H1 (cell line): Measurements from ENCODE around the gene HPS3. TPM values are rescaled to one million over a fixed set of nuclear protein-coding genes. Genes with fewer than 3 reads are reported as not detected.

Source experiments
- CTCF ChIA-PET: fragments of 300-600 bp; sonication (Branson Sonifier 250); formaldehyde crosslinking; loops from one replicate; lab custom pipeline; 2021; ENCODE audit not compliant: partially characterized antibody; lab: Charles Lee
- POLR2A ChIA-PET: fragments of 300-600 bp; sonication (Branson Sonifier 250); formaldehyde crosslinking; loops from one replicate; lab custom pipeline; 2021; ENCODE audit warnings: inconsistent platforms; ENCODE audit not compliant: partially characterized antibody; lab: Charles Lee
- DNase-seq, 2 experiments: peaks; one replicate each; pipeline versions ENCODE4 v3.0.0 to v3.0.0-alpha.2; 2010 to 2022; ENCODE audit warnings: low spot score in 2 of 2, low read depth in 1 of 2, mixed read lengths in 1 of 2
- FAIRE-seq: peaks from 2 replicates; lab custom pipeline; 2011; peaks lifted over from hg19 to GRCh38; lab: Jason Lieb, UNC
- H2AFZ ChIP-seq: 2 replicates; pipeline ENCODE4 v1.8.1; 2012; ENCODE audit warnings: low read length, inconsistent platforms
- H2AK5ac ChIP-seq: 2 replicates; pipeline ENCODE4 v1.6.1; 2013; ENCODE audit warnings: low read depth, low read length
- H2BK120ac ChIP-seq: replicated peaks from 2 replicates; pipeline ENCODE3; 2013; ENCODE audit warnings: low read depth, low read length, inconsistent platforms
- H2BK12ac ChIP-seq: 2 replicates; pipeline ENCODE4 v1.6.1; 2013; ENCODE audit warnings: low read depth, low read length
- H2BK15ac ChIP-seq: 2 replicates; pipeline ENCODE4 v1.6.1; 2013; ENCODE audit warnings: low read length
- H2BK20ac ChIP-seq: 2 replicates; pipeline ENCODE4 v1.6.1; 2013; ENCODE audit warnings: low read length
- H2BK5ac ChIP-seq: 2 replicates; pipeline ENCODE4 v1.6.1; 2013; ENCODE audit warnings: low read depth, low read length
- H3K14ac ChIP-seq: 2 replicates; pipeline ENCODE4 v1.6.1; 2013; ENCODE audit warnings: inconsistent platforms; ENCODE audit not compliant: insufficient read length
- H3K18ac ChIP-seq: 2 replicates; pipeline ENCODE4 v1.6.1; 2013; ENCODE audit warnings: low read length; ENCODE audit errors: extremely low read depth
- H3K23ac ChIP-seq: 2 replicates; pipeline ENCODE4 v1.6.1; 2013; ENCODE audit warnings: inconsistent platforms; ENCODE audit not compliant: insufficient read length
- H3K23me2 ChIP-seq: 2 replicates; pipeline ENCODE4 v1.6.1; 2013; ENCODE audit warnings: low read depth, low read length
- H3K27ac ChIP-seq: 2 replicates; pipeline ENCODE4 v1.6.1; 2011; ENCODE audit warnings: low read depth, low read length, inconsistent platforms
- H3K27me3 ChIP-seq, 4 experiments: replicated peaks in 1 of 4; 1 replicate in 1 of 4; 2 replicates in 3 of 4; pipeline versions ENCODE4 v1.6.1 to v1.8.1; 2011 to 2013; ENCODE audit warnings: low read length in 3 of 4, mild to moderate bottlenecking in 3 of 4, inconsistent platforms in 2 of 4, mixed read lengths in 2 of 4, moderate library complexity in 1 of 4; ENCODE audit not compliant: control insufficient read depth in 3 of 4, insufficient read depth in 3 of 4; ENCODE audit errors: extremely low read depth in 1 of 4
- H3K36me3 ChIP-seq, 4 experiments: 2 replicates each; pipeline versions ENCODE4 v1.6.1 to v1.8.1; 2011 to 2013; ENCODE audit warnings: mild to moderate bottlenecking in 4 of 4, low read length in 3 of 4, moderate library complexity in 2 of 4, control low read depth in 1 of 4, inconsistent platforms in 1 of 4; ENCODE audit not compliant: insufficient read depth in 4 of 4, control insufficient read depth in 2 of 4
- H3K4ac ChIP-seq: replicated peaks from 2 replicates; pipeline ENCODE3; 2013; ENCODE audit warnings: low read length, low read depth, mixed read lengths, inconsistent platforms; ENCODE audit not compliant: insufficient read length
- H3K4me1 ChIP-seq, 4 experiments: replicated peaks in 1 of 4; 1 replicate in 1 of 4; 2 replicates in 3 of 4; pipeline versions ENCODE4 v1.6.1 to v1.8.1; 2011 to 2013; ENCODE audit warnings: low read length in 3 of 4, inconsistent platforms in 2 of 4, mixed read lengths in 1 of 4; ENCODE audit not compliant: insufficient read depth in 4 of 4, control insufficient read depth in 3 of 4
- H3K4me2 ChIP-seq, 2 experiments: 2 replicates each; pipeline versions ENCODE4 v1.6.1 to v1.8.1; 2011 to 2013; ENCODE audit warnings: low read depth in 2 of 2, low read length in 2 of 2, control low read depth in 1 of 2, inconsistent platforms in 1 of 2, mild to moderate bottlenecking in 1 of 2; ENCODE audit not compliant: insufficient read depth in 1 of 2
- H3K4me3 ChIP-seq, 4 experiments: fragments of 200-600, 300-600 bp in 1 of 4; sonication (generic), shearing (Covaris generic), sonication (Bioruptor Twin) in 1 of 4; 2 replicates each; pipeline versions ENCODE4 v1.5.1 to v1.8.1; 2011 to 2016; ENCODE audit warnings: low read length in 4 of 4, low read depth in 3 of 4, control low read depth in 2 of 4, inconsistent platforms in 2 of 4, mild to moderate bottlenecking in 2 of 4, mixed read lengths in 1 of 4, moderate library complexity in 1 of 4; ENCODE audit not compliant: insufficient read depth in 2 of 4; ENCODE audit errors: extremely low read depth in 1 of 4
- H3K56ac ChIP-seq: replicated peaks from 2 replicates; pipeline ENCODE3; 2013; ENCODE audit warnings: low read depth, mild to moderate bottlenecking, mixed read lengths, low read length, inconsistent platforms; ENCODE audit not compliant: insufficient read length
- H3K79me1 ChIP-seq: 2 replicates; pipeline ENCODE4 v1.6.1; 2013; ENCODE audit warnings: low read depth, low read length, control low read depth
- H3K79me2 ChIP-seq, 2 experiments: 2 replicates each; pipeline versions ENCODE4 v1.6.1 to v1.8.1; 2012 to 2013; ENCODE audit warnings: low read length in 2 of 2, mild to moderate bottlenecking in 2 of 2, inconsistent platforms in 1 of 2; ENCODE audit not compliant: insufficient read depth in 2 of 2, control insufficient read depth in 1 of 2
- H3K9ac ChIP-seq, 4 experiments: replicated peaks in 1 of 4; 1 replicate in 1 of 4; 2 replicates in 3 of 4; pipeline versions ENCODE4 v1.6.1 to v1.8.1; 2011 to 2013; ENCODE audit warnings: low read depth in 3 of 4, low read length in 3 of 4, control low read depth in 2 of 4, mild to moderate bottlenecking in 2 of 4, moderate library complexity in 2 of 4, inconsistent platforms in 1 of 4; ENCODE audit errors: extremely low read depth in 1 of 4
- H3K9me3 ChIP-seq, 2 experiments: 2 replicates each; pipeline versions ENCODE4 v1.6.1 to v1.8.1; 2012 to 2013; ENCODE audit warnings: mild to moderate bottlenecking in 2 of 2, moderate library complexity in 2 of 2, control low read depth in 1 of 2, inconsistent platforms in 1 of 2, low read depth in 1 of 2, low read length in 1 of 2, mixed read lengths in 1 of 2; ENCODE audit not compliant: insufficient read depth in 2 of 2
- H4K20me1 ChIP-seq, 2 experiments: replicated peaks in 1 of 2; 2 replicates each; pipeline versions ENCODE3 to v1.8.1; 2011 to 2013; ENCODE audit warnings: inconsistent platforms in 2 of 2, low read length in 2 of 2, mild to moderate bottlenecking in 1 of 2; ENCODE audit not compliant: insufficient read depth in 2 of 2, control insufficient read depth in 1 of 2
- H4K5ac ChIP-seq: 2 replicates; pipeline ENCODE4 v1.6.1; 2013; ENCODE audit warnings: low read length, low read depth, mixed read lengths, inconsistent platforms; ENCODE audit not compliant: insufficient read length
- H4K8ac ChIP-seq: 2 replicates; pipeline ENCODE4 v1.8.0; 2013; ENCODE audit warnings: mild to moderate bottlenecking, moderate library complexity, low read length, inconsistent platforms; ENCODE audit not compliant: insufficient read depth; ENCODE audit errors: extremely low read depth
- H4K91ac ChIP-seq: replicated peaks from 2 replicates; pipeline ENCODE3; 2013; ENCODE audit warnings: low read length, mixed read lengths, inconsistent platforms; ENCODE audit not compliant: insufficient read length
- ASH2L ChIP-seq: fragments of 200-600, 300-600 bp; sonication (generic); IDR thresholded peaks from one replicate; pipeline ENCODE4 v1.7.1; 2017; ENCODE audit warnings: low read length
- BRCA1 ChIP-seq: IDR thresholded peaks from 2 replicates; pipeline ENCODE4 v1.6.1; 2012; ENCODE audit warnings: low read depth, low read length, improper control_type of control experiment
- RNF2 ChIP-seq: fragments of 200-900, 300-1000 bp; sonication (generic); IDR thresholded peaks from 2 replicates; pipeline ENCODE4 v1.7.1; 2016; ENCODE audit warnings: borderline replicate concordance, low read depth, mild to moderate bottlenecking, antibody characterized with exemption, low read length; ENCODE audit not compliant: poor library complexity, severe bottlenecking; ENCODE audit errors: missing control alignments
- WGBS, 2 experiments: shearing (Covaris generic) in 1 of 2; methylation state at CpG; one replicate each; pipeline versions ENCODE4 v1.1.6 to v1.1.7; 2013 to 2015; ENCODE audit warnings: low lambda C conversion rate in 2 of 2, mixed read lengths in 2 of 2, inconsistent platforms in 1 of 2, low coverage in 1 of 2, missing lambda C conversion rate in 1 of 2; ENCODE audit not compliant: insufficient replicate concordance in 2 of 2, insufficient coverage in 1 of 2, insufficient read length in 1 of 2; ENCODE audit errors: extremely low coverage in 1 of 2, missing lambda C conversion rate in 1 of 2; 5-methylcytosine and 5-hydroxymethylcytosine counted together
- polyA plus RNA-seq, 7 experiments: library from polyadenylated mRNA; depleted of rRNA in 3 of 7; stranded (reverse) in 5 of 7; unstranded in 2 of 7; fragments of >200 nt in 5 of 7; fragments of 200-250 nt in 2 of 7; gene quantifications; 1 replicate in 5 of 7; 2 replicates in 1 of 7; 4 replicates in 1 of 7; pipeline versions ENCODE4 v1.2.1 to v1.2.3, GENCODE V29; 2011 to 2013; ENCODE audit warnings: missing spikeins in 2 of 7, mixed read lengths in 2 of 7
- total RNA-seq: library from RNA; stranded (reverse); fragmentation: NEBNext Ultra II Directional; extraction: Animal tissue kit (Norgen Biotek cat#: 25700); gene quantifications from 2 replicates; pipeline ENCODE4 v1.2.1, GENCODE V29; 2021

Gene HPS3
- total and polyA plus RNA-seq, 2 of the 8 experiments (the other 6 are each of a cell fraction or from before 2014, with no cell fraction given) = 23.7 to 48.7 TPM

DNA sequence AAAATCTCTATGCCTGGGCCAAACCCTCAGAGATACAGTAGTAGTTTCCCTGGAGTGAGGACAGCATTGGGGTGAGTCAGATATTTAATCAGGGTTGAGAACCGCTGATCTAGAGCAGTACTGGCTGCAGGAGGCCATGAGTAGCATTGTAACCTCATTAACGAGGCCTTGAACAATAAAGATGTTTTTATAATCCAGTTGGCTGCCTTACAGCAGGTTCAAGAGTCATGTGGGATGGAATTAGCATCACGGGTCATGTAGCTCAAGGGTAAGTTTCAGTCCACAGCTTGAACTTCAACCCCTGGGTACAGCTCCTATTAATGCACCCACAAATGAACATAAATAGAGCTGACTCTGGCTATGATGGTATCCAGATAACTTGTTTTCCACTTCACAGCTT, 5.1 kb downstream of the HPS3 start:
- H3K4ac ChIP-seq = no peak overlapping the region
- TF ChIP-seq RNF2 = no peak
- no peak for TF ChIP-seq ASH2L
- no peak for TF ChIP-seq BRCA1
- 82% methylated on average over 3 of the region's 3 CpGs; no CpG with 5 or more reads in 1 of the 2 experiments for WGBS, 2 experiments
- no peak for FAIRE-seq
- H3K9ac ChIP-seq = no peak overlapping the region
- H4K5ac ChIP-seq = no peak overlapping the region
- H2AK5ac ChIP-seq = no peak overlapping the region
- ChIA-PET CTCF (interaction anchor here (0.6 to 1.8 kb wide), 5 partner anchors 14 to 177 kb away, joined by 3 to 6 read pairs (median 3); no protein-coding TSS in a partner anchor), POLR2A (no interaction called here)
- DNase-seq = no peak
- H3K4me2 ChIP-seq = no peak overlapping the region
- no peaks in the 10 kb centered on the region; a peak in 2 of 8 replicates for H3K36me3 ChIP-seq
- H3K23ac ChIP-seq = no peak overlapping the region
- H3K4me1 ChIP-seq = peaks cover 3 to 11% (median 7%) of the 10 kb centered on the region in 4 experiments
- no peaks in the 10 kb centered on the region for H3K23me2 ChIP-seq
- H3K4me3 ChIP-seq = no peak overlapping the region
- H2BK12ac ChIP-seq = no peak overlapping the region
- H2BK15ac ChIP-seq = no peak overlapping the region
- no peak overlapping the region for H2BK5ac ChIP-seq
- no peak overlapping the region for H3K14ac ChIP-seq
- H3K56ac ChIP-seq = no peak overlapping the region
- no peaks in the 10 kb centered on the region for H3K9me3 ChIP-seq
- H2BK20ac ChIP-seq = no peak overlapping the region
- H3K79me1 ChIP-seq = no peaks in the 10 kb centered on the region; the same call in 1 of the 2 replicates
- no peak overlapping the region for H2BK120ac ChIP-seq
- no peak overlapping the region for H4K8ac ChIP-seq
- no peak overlapping the region for H4K91ac ChIP-seq
- peaks cover 0 to 63% of the 10 kb centered on the region in 2 experiments; a peak in 2 of 4 replicates for H3K79me2 ChIP-seq
- H3K27me3 ChIP-seq = no peaks in the 10 kb centered on the region
- H4K20me1 ChIP-seq = no peaks in the 10 kb centered on the region
- H3K18ac ChIP-seq = no peak overlapping the region
- H3K27ac ChIP-seq = no peak overlapping the region
- H2AFZ ChIP-seq = no peak overlapping the region
